Measurements from ENCODE around the gene MATN3.

- TF ChIP-seq CTCF (IDR thresholded peaks at IDR 0.05) = no peak
- TF ChIP-seq POLR2AphosphoS5 (IDR thresholded peaks at IDR 0.05) = no peak
- TF ChIP-seq POLR2A (IDR thresholded peaks at IDR 0.05) = no peak
These were observed 11.2 kb upstream of the MATN3 start for GRCh38 chr2:20023688-20024087.
